HepG2 (cell line): ENCODE data around the gene NBEA. TPM values are rescaled to one million over a fixed set of nuclear protein-coding genes. Genes with fewer than 3 reads are reported as not detected.

Source experiments
- ATAC-seq: fragments of 200-7000 bp; cut with Tn5 transposase; 3 replicates; pipeline ENCODE4 v1.9.1; 2020; ENCODE audit warnings: mild to moderate bottlenecking, moderate library complexity
- BruUV-seq: library from RNA; stranded (reverse); fragments of 400-500 nt; replicated peaks from 2 replicates; lab custom pipeline; 2021; lab: Mats Ljungman, UMichigan
- CTCF ChIA-PET: fragments of 300-600 bp; formaldehyde crosslinking; extraction: SDS; loops from one replicate; lab custom pipeline; 2021; ENCODE audit warnings: low total read pairs, inconsistent platforms, low intra/inter-chr PET ratio; lab: Yijun Ruan, JAX
- POLR2A ChIA-PET: fragments of 350-600 bp; sonication (Branson Sonifier 250); formaldehyde crosslinking; loops from one replicate; lab custom pipeline; 2020; ENCODE audit warnings: antibody characterized with exemption, inconsistent platforms; lab: Yijun Ruan, JAX
- DNase-seq: peaks from one replicate; pipeline ENCODE4 v3.0.0-alpha.2; 2015; ENCODE audit warnings: low spot score
- FAIRE-seq: peaks from 3 replicates; lab custom pipeline; 2011; peaks lifted over from hg19 to GRCh38; lab: Jason Lieb, UNC
- H2AFZ ChIP-seq: one replicate; pipeline ENCODE4 v1.6.1; 2011; ENCODE audit warnings: low read length, inconsistent platforms
- H3K27ac ChIP-seq: fragments of 300-600 bp; 3 replicates; pipeline ENCODE4 v1.8.0; 2011; ENCODE audit warnings: mixed run types, mild to moderate bottlenecking, mixed read lengths, low read length, inconsistent platforms; ENCODE audit not compliant: insufficient read depth; ENCODE audit errors: extremely low read length
- H3K27me3 ChIP-seq, 2 experiments: fragments of 200-600 bp in 1 of 2; 2 replicates in 1 of 2; 3 replicates in 1 of 2; pipeline versions ENCODE4 v1.6.0 to v1.8.0; 2011; ENCODE audit warnings: low read length in 2 of 2, mild to moderate bottlenecking in 2 of 2, moderate library complexity in 2 of 2, inconsistent platforms in 1 of 2; ENCODE audit not compliant: insufficient read depth in 2 of 2, control insufficient read depth in 1 of 2
- H3K36me3 ChIP-seq, 2 experiments: fragments of 200-600 bp in 1 of 2; replicated peaks in 1 of 2; 2 replicates in 1 of 2; 3 replicates in 1 of 2; pipeline versions ENCODE4 v1.5.1 to v1.8.0; 2011; ENCODE audit warnings: low read length in 2 of 2, inconsistent platforms in 1 of 2; ENCODE audit not compliant: insufficient read depth in 2 of 2, control insufficient read depth in 1 of 2
- H3K4me1 ChIP-seq: 2 replicates; pipeline ENCODE4 v1.5.1; 2012; ENCODE audit warnings: low read length, inconsistent platforms; ENCODE audit not compliant: insufficient read depth
- H3K4me2 ChIP-seq: 2 replicates; pipeline ENCODE4 v1.6.0; 2011; ENCODE audit warnings: low read depth, low read length, inconsistent platforms
- H3K4me3 ChIP-seq, 3 experiments: fragments of 200-600 bp in 1 of 3; sonication (generic), shearing (Covaris generic) in 1 of 3; replicated peaks in 1 of 3; 2 replicates each; pipeline ENCODE4 v1.5.1; 2011 to 2016; ENCODE audit warnings: low read length in 3 of 3, inconsistent platforms in 2 of 3, low read depth in 2 of 3, mild to moderate bottlenecking in 2 of 3, control low read depth in 1 of 3, mixed read lengths in 1 of 3; ENCODE audit not compliant: insufficient read depth in 1 of 3
- H3K79me2 ChIP-seq: one replicate; pipeline ENCODE4 v1.6.1; 2011; ENCODE audit warnings: low read length, inconsistent platforms; ENCODE audit not compliant: insufficient read depth
- H3K9ac ChIP-seq: 2 replicates; pipeline ENCODE4 v1.6.0; 2011; ENCODE audit warnings: mild to moderate bottlenecking, low read depth, low read length, inconsistent platforms; ENCODE audit not compliant: insufficient read depth
- H3K9me3 ChIP-seq: 2 replicates; pipeline ENCODE4 v1.5.1; 2012; ENCODE audit warnings: mild to moderate bottlenecking, low read length
- H4K20me1 ChIP-seq: 2 replicates; pipeline ENCODE4 v1.6.0; 2011; ENCODE audit warnings: inconsistent platforms, mild to moderate bottlenecking, low read length, moderate library complexity; ENCODE audit not compliant: insufficient read depth
- AGO1 ChIP-seq: fragments of 200-400 bp; formaldehyde crosslinking; IDR thresholded peaks from 2 replicates; pipeline ENCODE4 v1.6.1; 2017; ENCODE audit warnings: mild to moderate bottlenecking, low read depth, low read length, moderate library complexity; ENCODE audit not compliant: poor library complexity, severe bottlenecking
- ARNTL ChIP-seq: sonication (generic); formaldehyde crosslinking; IDR thresholded peaks from 2 replicates; pipeline ENCODE4 v1.4.0; 2020; ENCODE audit warnings: mild to moderate bottlenecking, missing genetic modification reagents
- ELF1 ChIP-seq: sonication (generic); formaldehyde crosslinking; IDR thresholded peaks from 2 replicates; pipeline ENCODE4 v1.4.0; 2020; ENCODE audit warnings: missing genetic modification reagents
- KDM4B ChIP-seq: sonication (generic); formaldehyde crosslinking; IDR thresholded peaks from 2 replicates; pipeline ENCODE4 v1.4.0; 2020; ENCODE audit warnings: missing genetic modification reagents
- MAFK ChIP-seq, 2 experiments: IDR thresholded peaks in 1 of 2; conservative IDR thresholded peaks in 1 of 2; 2 replicates each; pipeline ENCODE4 v1.6.1; 2011; ENCODE audit warnings: improper control_type of control experiment in 2 of 2, low read length in 2 of 2
- NCOA1 ChIP-seq: sonication (generic); formaldehyde crosslinking; IDR thresholded peaks from 2 replicates; pipeline ENCODE4 v1.9.0; 2021; ENCODE audit warnings: missing genetic modification reagents
- RBFOX2 ChIP-seq: fragments of 200-400 bp; formaldehyde crosslinking; IDR thresholded peaks from 2 replicates; pipeline ENCODE4 v1.6.1; 2017; ENCODE audit warnings: low read depth, mild to moderate bottlenecking, low read length
- SIN3A ChIP-seq: IDR thresholded peaks from 2 replicates; pipeline ENCODE4 v1.6.1; 2011; ENCODE audit warnings: low read depth, mild to moderate bottlenecking, control low read depth, low read length, borderline replicate concordance
- ZBTB20 ChIP-seq: sonication (generic); formaldehyde crosslinking; IDR thresholded peaks from 2 replicates; pipeline ENCODE4 v1.8.1; 2023; ENCODE audit warnings: missing genetic modification reagents, low read depth, mild to moderate bottlenecking, borderline replicate concordance
- ZNF598 ChIP-seq: sonication (generic); formaldehyde crosslinking; IDR thresholded peaks from 2 replicates; pipeline ENCODE4 v1.5.1; 2020; ENCODE audit warnings: mild to moderate bottlenecking, missing genetic modification reagents, borderline replicate concordance
- ZNF660 ChIP-seq: sonication (generic); formaldehyde crosslinking; IDR thresholded peaks from 2 replicates; pipeline ENCODE4 v1.5.1; 2020; ENCODE audit warnings: mild to moderate bottlenecking, low read depth, missing genetic modification reagents, borderline replicate concordance
- ZNF720 ChIP-seq: sonication (generic); formaldehyde crosslinking; IDR thresholded peaks from 2 replicates; pipeline ENCODE4 v1.4.0; 2020; ENCODE audit warnings: missing genetic modification reagents
- ZNF747 ChIP-seq: sonication (generic); formaldehyde crosslinking; IDR thresholded peaks from 2 replicates; pipeline ENCODE4 v1.8.1; 2023; ENCODE audit warnings: missing genetic modification reagents, mild to moderate bottlenecking, borderline replicate concordance
- ZSCAN29 ChIP-seq: sonication (generic); formaldehyde crosslinking; conservative IDR thresholded peaks from 2 replicates; pipeline ENCODE4 v1.4.0; 2020; ENCODE audit warnings: mild to moderate bottlenecking, missing genetic modification reagents
- in situ Hi-C: cut with HindIII; loops from 2 replicates; pipeline ENCODE4 v1.10.0; 2017; ENCODE audit warnings: low pct_unique_long_range_greater_than_20kb; ENCODE audit not compliant: extremely low pct_ligation_motif_present
- intact Hi-C: fragments of 100-400 bp; cut with micrococcal nuclease; formaldehyde crosslinking; loops from one replicate; pipeline ENCODE4 v1.10.0; 2022; ENCODE audit not compliant: unreplicated experiment
- polyA plus RNA-seq, 8 experiments: library from polyadenylated mRNA; depleted of rRNA in 3 of 8; stranded (reverse) in 7 of 8; unstranded in 1 of 8; fragments of >200 nt; fragmentation: Illumina TruSeq in 4 of 8; extraction: Trizol in 4 of 8; gene quantifications; 2 replicates each; pipeline versions ENCODE4 v1.2.1 to v1.2.3, GENCODE V29; 2011 to 2016; ENCODE audit warnings: low read depth in 4 of 8, missing spikeins in 1 of 8, mixed read lengths in 1 of 8; ENCODE audit not compliant: insufficient read depth in 1 of 8
- total RNA-seq, 5 experiments: library from RNA; depleted of rRNA; stranded (reverse); fragments of >200 nt; fragmentation: Illumina TruSeq; extraction: Trizol; gene quantifications; 2 replicates each; pipeline ENCODE4 v1.2.3, GENCODE V29; 2016; ENCODE audit warnings: low read depth in 1 of 5
- TF ChIP-seq, protein P1 (sequence below): sonication (generic); formaldehyde crosslinking; IDR thresholded peaks from 2 replicates; pipeline ENCODE4 v1.8.1; 2023; ENCODE audit warnings: mild to moderate bottlenecking, missing genetic modification reagents
- TF ChIP-seq, protein P2 (sequence below), 2 experiments: sonication (generic) in 1 of 2; formaldehyde crosslinking in 1 of 2; IDR thresholded peaks; 2 replicates each; pipeline versions ENCODE4 v1.4.0 to v1.6.1; 2016 to 2020; ENCODE audit warnings: borderline replicate concordance in 1 of 2, low read depth in 1 of 2, mild to moderate bottlenecking in 1 of 2, missing genetic modification reagents in 1 of 2
- TF ChIP-seq, protein P3 (sequence below): fragments of 450-650 bp; IDR thresholded peaks from 2 replicates; pipeline ENCODE4 v1.6.1; 2017

NBEA gene
- total and polyA plus RNA-seq, 2 of the 13 experiments (the other 11 are each of a cell fraction or from before 2014, with no cell fraction given) = 2.7 to 2.8 TPM

DNA sequence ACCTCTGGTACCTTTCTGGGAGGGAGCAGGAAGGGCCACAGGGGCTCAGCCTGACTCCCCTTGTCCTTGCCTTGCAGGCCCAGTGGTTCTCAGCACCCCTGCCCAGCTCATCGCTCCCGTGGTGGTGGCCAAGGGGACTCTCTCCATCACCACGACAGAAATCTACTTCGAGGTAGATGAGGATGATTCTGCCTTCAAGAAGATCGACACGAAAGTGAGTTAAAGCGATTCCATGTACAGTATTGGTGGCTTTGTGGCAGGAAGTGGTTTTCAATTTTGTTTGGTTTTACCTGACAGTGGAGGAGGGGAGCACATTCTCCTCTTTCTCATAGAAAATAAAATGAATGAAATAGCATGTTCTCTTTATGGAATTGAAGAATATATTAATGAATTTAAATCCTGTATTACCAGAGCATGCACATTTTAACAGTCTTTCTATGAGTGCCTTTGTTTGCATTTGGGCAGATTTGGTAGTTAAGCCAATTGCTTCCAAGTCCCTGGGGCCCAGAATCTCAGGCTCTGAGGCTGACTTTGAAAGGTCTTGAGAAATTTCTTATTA lies 530.3 kb downstream of the NBEA start (continued):
- TF ChIP-seq ZBTB20 = no peak
- no peak for TF ChIP-seq RBFOX2
- no peak for TF ChIP-seq NCOA1 (CRISPR knock-in tag)
- no peak for TF ChIP-seq SIN3A
- TF ChIP-seq MAFK (conservative IDR thresholded peaks at IDR 0.05 in 1 of 2, IDR thresholded peaks at IDR 0.05 in 1 of 2; ENCODE audit: low read length in 2 of 2) = no peak
- no peak for TF ChIP-seq AGO1

DNA sequence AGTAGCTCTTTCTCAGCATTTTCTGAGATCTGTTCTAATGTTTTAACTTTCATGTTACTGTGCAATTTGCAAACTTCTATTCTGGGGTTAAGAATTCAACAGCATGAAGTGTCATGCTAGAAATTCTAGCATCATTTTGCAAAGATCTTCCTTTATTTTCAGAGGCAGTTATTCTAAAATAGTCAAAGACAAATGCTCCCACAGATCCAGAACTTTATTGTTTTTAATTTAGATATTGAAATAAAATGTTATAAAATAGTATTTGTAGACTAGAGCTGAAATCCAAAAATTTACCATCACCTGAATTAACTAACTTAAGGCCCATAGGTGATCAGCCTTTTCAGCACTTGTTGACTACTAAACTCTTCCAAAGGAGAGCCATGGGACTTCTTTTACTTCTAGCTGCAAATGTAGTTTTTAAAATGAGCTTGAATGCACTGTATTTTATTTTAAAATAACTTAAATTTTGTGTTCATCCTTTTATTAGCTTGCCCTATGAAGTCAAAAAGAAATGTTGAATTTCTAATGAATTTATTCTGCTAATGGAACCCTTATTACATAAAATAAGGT lies 531.2 kb downstream of the NBEA start:
- no peaks in the 10 kb centered on the region; a peak in 1 of 5 replicates for H3K27me3 ChIP-seq
- no peaks in the 10 kb centered on the region for H3K79me2 ChIP-seq
- no peaks in the 10 kb centered on the region for H3K4me1 ChIP-seq
- H4K20me1 ChIP-seq = no peaks in the 10 kb centered on the region
- in situ Hi-C loops = no loop called here
- no peak overlapping the region for H3K27ac ChIP-seq
- DNase-seq (no peak), ATAC-seq (no peak), FAIRE-seq (no peak)
- no peaks in the 10 kb centered on the region for H3K36me3 ChIP-seq
- no peak overlapping the region for H2AFZ ChIP-seq
- no peak overlapping the region for H3K4me3 ChIP-seq
- ChIA-PET POLR2A (no interaction called here), CTCF (no interaction called here)
- no TSS peak for BruUV-seq
- H3K4me2 ChIP-seq = no peak overlapping the region
- H3K9me3 ChIP-seq = no peaks in the 10 kb centered on the region
- intact Hi-C loops = no loop called here
- no peak overlapping the region for H3K9ac ChIP-seq
- TF ChIP-seq ZNF747 (CRISPR knock-in tag) (no peak), ARNTL (no peak), KDM4B (CRISPR knock-in tag) (no peak), ZNF720 (CRISPR knock-in tag) (no peak), ELF1 (CRISPR knock-in tag) (no peak), ZNF660 (CRISPR knock-in tag) (no peak), ZSCAN29 (CRISPR knock-in tag) (no peak), ZNF598 (CRISPR knock-in tag) (no peak)
- TF ChIP-seq, protein P1, sequence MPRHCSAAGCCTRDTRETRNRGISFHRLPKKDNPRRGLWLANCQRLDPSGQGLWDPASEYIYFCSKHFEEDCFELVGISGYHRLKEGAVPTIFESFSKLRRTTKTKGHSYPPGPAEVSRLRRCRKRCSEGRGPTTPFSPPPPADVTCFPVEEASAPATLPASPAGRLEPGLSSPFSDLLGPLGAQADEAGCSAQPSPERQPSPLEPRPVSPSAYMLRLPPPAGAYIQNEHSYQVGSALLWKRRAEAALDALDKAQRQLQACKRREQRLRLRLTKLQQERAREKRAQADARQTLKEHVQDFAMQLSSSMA (CRISPR knock-in tag) = no peak
- TF ChIP-seq, protein P2, sequence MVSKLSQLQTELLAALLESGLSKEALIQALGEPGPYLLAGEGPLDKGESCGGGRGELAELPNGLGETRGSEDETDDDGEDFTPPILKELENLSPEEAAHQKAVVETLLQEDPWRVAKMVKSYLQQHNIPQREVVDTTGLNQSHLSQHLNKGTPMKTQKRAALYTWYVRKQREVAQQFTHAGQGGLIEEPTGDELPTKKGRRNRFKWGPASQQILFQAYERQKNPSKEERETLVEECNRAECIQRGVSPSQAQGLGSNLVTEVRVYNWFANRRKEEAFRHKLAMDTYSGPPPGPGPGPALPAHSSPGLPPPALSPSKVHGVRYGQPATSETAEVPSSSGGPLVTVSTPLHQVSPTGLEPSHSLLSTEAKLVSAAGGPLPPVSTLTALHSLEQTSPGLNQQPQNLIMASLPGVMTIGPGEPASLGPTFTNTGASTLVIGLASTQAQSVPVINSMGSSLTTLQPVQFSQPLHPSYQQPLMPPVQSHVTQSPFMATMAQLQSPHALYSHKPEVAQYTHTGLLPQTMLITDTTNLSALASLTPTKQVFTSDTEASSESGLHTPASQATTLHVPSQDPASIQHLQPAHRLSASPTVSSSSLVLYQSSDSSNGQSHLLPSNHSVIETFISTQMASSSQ (IDR thresholded peaks at IDR 0.05; ENCODE audit: low read depth) = no peak
- TF ChIP-seq, protein P2 (CRISPR knock-in tag; IDR thresholded peaks at IDR 0.05; ENCODE audit: borderline replicate concordance) = no peak
- TF ChIP-seq, protein P3, sequence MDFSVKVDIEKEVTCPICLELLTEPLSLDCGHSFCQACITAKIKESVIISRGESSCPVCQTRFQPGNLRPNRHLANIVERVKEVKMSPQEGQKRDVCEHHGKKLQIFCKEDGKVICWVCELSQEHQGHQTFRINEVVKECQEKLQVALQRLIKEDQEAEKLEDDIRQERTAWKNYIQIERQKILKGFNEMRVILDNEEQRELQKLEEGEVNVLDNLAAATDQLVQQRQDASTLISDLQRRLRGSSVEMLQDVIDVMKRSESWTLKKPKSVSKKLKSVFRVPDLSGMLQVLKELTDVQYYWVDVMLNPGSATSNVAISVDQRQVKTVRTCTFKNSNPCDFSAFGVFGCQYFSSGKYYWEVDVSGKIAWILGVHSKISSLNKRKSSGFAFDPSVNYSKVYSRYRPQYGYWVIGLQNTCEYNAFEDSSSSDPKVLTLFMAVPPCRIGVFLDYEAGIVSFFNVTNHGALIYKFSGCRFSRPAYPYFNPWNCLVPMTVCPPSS = no peak
